SU-DHL-6 (cell line): Measurements from ENCODE around the gene KLHDC8A.

Experiments
- H2AFZ ChIP-seq: fragments of 200-600 bp; sonication (generic); 2 replicates; pipeline ENCODE4 v1.6.1; 2014; ENCODE audit warnings: low read depth, mild to moderate bottlenecking, moderate library complexity, mixed read lengths, antibody characterized with exemption, low read length; ENCODE audit not compliant: severe bottlenecking
- H3F3A ChIP-seq: fragments of 200-600 bp; shearing (Covaris generic); 2 replicates; pipeline ENCODE4 v1.6.0; 2016; ENCODE audit warnings: antibody characterized with exemption, mild to moderate bottlenecking; ENCODE audit not compliant: insufficient read depth
- H3K27ac ChIP-seq: fragments of 200-600 bp; sonication (generic); 2 replicates; pipeline ENCODE4 v1.5.1; 2016; ENCODE audit warnings: low read depth, mild to moderate bottlenecking, low read length, moderate library complexity, mixed read lengths
- H3K27me3 ChIP-seq: fragments of 200-600 bp; sonication (generic), shearing (Covaris generic); 2 replicates; pipeline ENCODE4 v1.6.0; 2014; ENCODE audit warnings: mild to moderate bottlenecking, low read length
- H3K36me3 ChIP-seq: fragments of 200-600 bp; sonication (generic); 2 replicates; pipeline ENCODE4 v1.6.1; 2014; ENCODE audit warnings: mild to moderate bottlenecking, low read length, mixed read lengths
- H3K4me2 ChIP-seq: fragments of 300-600, 200-600 bp; shearing (Covaris generic), sonication (generic); 2 replicates; pipeline ENCODE4 v1.6.0; 2014; ENCODE audit warnings: low read length, low read depth, mild to moderate bottlenecking; ENCODE audit not compliant: poor library complexity, severe bottlenecking
- H3K4me3 ChIP-seq: fragments of 200-600 bp; sonication (generic); 2 replicates; pipeline ENCODE4 v1.5.1; 2014; ENCODE audit warnings: antibody characterized with exemption, low read length, mild to moderate bottlenecking, mixed read lengths; ENCODE audit not compliant: insufficient read depth, poor library complexity, severe bottlenecking
- H3K79me2 ChIP-seq: fragments of 200-600 bp; sonication (generic); 2 replicates; pipeline ENCODE4 v1.6.1; 2014; ENCODE audit warnings: mild to moderate bottlenecking, low read length, moderate library complexity; ENCODE audit not compliant: insufficient read depth
- H3K9ac ChIP-seq: fragments of 200-600 bp; sonication (generic); 2 replicates; pipeline ENCODE4 v1.7.0; 2014; ENCODE audit warnings: mild to moderate bottlenecking, low read length
- H3K9me2 ChIP-seq: fragments of 200-600 bp; sonication (generic); replicated peaks from 2 replicates; pipeline ENCODE4 v1.6.1; 2014; ENCODE audit warnings: low read length; ENCODE audit not compliant: insufficient read depth
- H3K9me3 ChIP-seq: fragments of 200-600 bp; sonication (generic); 2 replicates; pipeline ENCODE4 v1.6.1; 2014; ENCODE audit warnings: low read length, mixed read lengths; ENCODE audit not compliant: insufficient read depth
- H4K20me1 ChIP-seq: fragments of 200-600 bp; sonication (generic); 2 replicates; pipeline ENCODE4 v1.6.1; 2014; ENCODE audit warnings: low read depth, mild to moderate bottlenecking, antibody characterized with exemption, low read length, moderate library complexity, mixed read lengths
- CTCF ChIP-seq: fragments of 200-600 bp; sonication (generic); IDR thresholded peaks from one replicate; pipeline ENCODE4 v1.5.1; 2017; ENCODE audit warnings: antibody characterized with exemption, mild to moderate bottlenecking, low read length, moderate library complexity; ENCODE audit not compliant: insufficient read depth, poor library complexity, severe bottlenecking
- EZH2phosphoT487 ChIP-seq: fragments of 200-600 bp; sonication (generic), shearing (Covaris generic); conservative IDR thresholded peaks from 2 replicates; pipeline ENCODE4 v1.6.1; 2018; ENCODE audit warnings: mild to moderate bottlenecking, antibody characterized with exemption, low read length, moderate library complexity, mixed read lengths

KLHDC8A gene

GRCh38 chr1:205321162-205321958, 35.4 kb downstream of the KLHDC8A start, which contains the start of gene NUAK2:
Gene NUAK2 (minus strand): TSS chr1:205321745. CDS start chr1:205321628, 117 bp downstream.
- Histone ChIP-seq H3K79me2 (peaks cover 16% of the 10 kb centered on the region; the same call in 1 of the 2 replicates), H3F3A (peaks cover 5% of the 10 kb centered on the region; the same call in 1 of the 2 replicates), H3K9me2 (no peaks in the 10 kb centered on the region), H3K9me3 (no peaks in the 10 kb centered on the region), H3K27ac (peak within 1 kb of the TSS; percentile 31; the same call in 1 of the 2 replicates), H3K36me3 (no peaks in the 10 kb centered on the region), H4K20me1 (no peaks in the 10 kb centered on the region), H3K4me3 (peak within 1 kb of the TSS; percentile 84), H3K4me2 (peak within 1 kb of the TSS; percentile 76), H2AFZ (peak within 1 kb of the TSS; percentile 88), H3K9ac (peak within 1 kb of the TSS; percentile 77), H3K27me3 (no peaks in the 10 kb centered on the region)
- no peak for TF ChIP-seq EZH2phosphoT487
- peak; percentile 25 for TF ChIP-seq CTCF

GRCh38 chr1:205319081-205320018, 37.4 kb downstream of the KLHDC8A start:
- H3K9me2 ChIP-seq = no peaks in the 10 kb centered on the region
- no peaks in the 10 kb centered on the region for H3K27me3 ChIP-seq
- TF ChIP-seq EZH2phosphoT487 = no peak
- TF ChIP-seq CTCF = no peak
- no peak overlapping the region for H2AFZ ChIP-seq
- peaks cover 9% of the 10 kb centered on the region; the same call in 1 of the 2 replicates for H3F3A ChIP-seq
- no peaks in the 10 kb centered on the region for H3K36me3 ChIP-seq
- peaks cover 18% of the 10 kb centered on the region; the same call in 1 of the 2 replicates for H3K79me2 ChIP-seq
- no peaks in the 10 kb centered on the region for H3K9me3 ChIP-seq
- peak overlapping the region; percentile 25 for H3K4me3 ChIP-seq
- H3K9ac ChIP-seq = 0 out of 2 replicates have a peak overlapping the region, but pooled peaks have one; percentile 4
- H4K20me1 ChIP-seq = no peaks in the 10 kb centered on the region
- H3K27ac ChIP-seq = 0 out of 2 replicates have a peak overlapping the region, but pooled peaks have one; percentile 0
- peak overlapping the region; percentile 76 for H3K4me2 ChIP-seq

GRCh38 chr1:205318231-205318991, 38.3 kb downstream of the KLHDC8A start:
- TF ChIP-seq EZH2phosphoT487 (no peak), CTCF (no peak)
- Histone ChIP-seq H4K20me1 (no peaks in the 10 kb centered on the region), H3K27ac (no peak overlapping the region)

More at GRCh38 chr1:205318231-205318991, 38.3 kb downstream of the KLHDC8A start:
- no peak overlapping the region for H2AFZ ChIP-seq
- H3K4me2 ChIP-seq = no peak overlapping the region
- H3K36me3 ChIP-seq = no peaks in the 10 kb centered on the region
- peaks cover 20% of the 10 kb centered on the region; the same call in 1 of the 2 replicates for H3K79me2 ChIP-seq
- H3K27me3 ChIP-seq = no peaks in the 10 kb centered on the region
- no peaks in the 10 kb centered on the region for H3K9me3 ChIP-seq
- no peaks in the 10 kb centered on the region for H3K9me2 ChIP-seq
- no peak overlapping the region for H3K9ac ChIP-seq
- H3K4me3 ChIP-seq = no peak overlapping the region
- H3F3A ChIP-seq = peaks cover 9% of the 10 kb centered on the region; the same call in 1 of the 2 replicates
